DMS 273 treated with DMSO at 0.1 percent for 48 hours (cell line): ENCODE data around the gene ZRSR2.

Experiments
- DNase-seq: peaks from one replicate; lab custom pipeline; 2025; lab: John Stamatoyannopoulos, UW

The ZRSR2 gene

DNA sequence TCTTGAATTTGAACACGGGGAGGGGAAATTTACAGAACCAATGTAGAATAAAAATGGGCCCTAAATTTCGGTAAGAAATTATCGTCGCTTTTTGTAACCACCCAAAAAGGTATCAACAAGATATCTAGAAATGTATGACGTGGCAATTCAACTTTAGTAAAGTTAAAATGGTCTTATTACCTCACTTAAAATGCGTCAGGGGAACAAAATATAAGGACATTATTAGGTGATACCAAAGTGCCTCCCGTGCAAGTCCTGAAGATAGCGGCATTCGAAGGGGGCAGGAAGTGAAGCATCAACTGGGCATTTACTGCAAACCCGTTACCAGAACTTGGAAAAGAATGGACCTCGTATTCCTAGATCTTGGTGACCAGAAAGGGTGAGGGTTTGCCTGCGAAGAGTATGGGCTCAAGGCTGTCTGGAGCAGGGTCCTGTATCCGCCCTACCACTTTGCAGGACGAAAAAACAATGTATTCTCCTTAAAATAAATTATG is 63.3 kb downstream of the ZRSR2 start:
- no peak for DNase-seq

DNA sequence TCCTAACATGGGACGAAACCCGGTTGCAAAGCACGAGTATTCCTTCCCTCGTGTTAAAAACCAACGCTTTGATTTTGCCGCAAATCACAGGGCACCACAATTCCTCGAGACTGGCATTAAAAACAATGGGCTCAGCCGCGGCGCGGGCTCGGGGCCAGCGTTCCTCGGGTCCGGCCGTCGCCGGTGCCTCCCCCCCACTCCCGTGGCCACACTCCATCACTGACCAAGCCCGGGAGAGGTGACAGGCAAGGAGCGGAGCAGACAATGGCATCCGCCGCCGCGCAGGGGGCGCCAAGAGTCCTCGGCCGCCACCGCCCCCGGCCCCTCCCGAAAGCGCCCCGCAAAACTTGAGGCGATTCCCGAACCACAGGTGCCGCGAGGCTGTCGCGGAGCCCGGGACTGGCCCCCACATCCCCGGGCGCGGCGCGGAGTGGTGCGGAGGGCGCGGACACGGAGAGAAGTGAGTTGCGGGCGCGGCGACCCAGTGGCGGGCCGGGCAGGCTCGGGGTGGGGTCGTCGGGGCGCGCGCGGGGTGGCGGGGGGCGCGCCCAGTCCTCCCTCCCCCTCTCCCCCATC is 63.9 kb downstream of the ZRSR2 start:
- DNase-seq: no peak

DNA sequence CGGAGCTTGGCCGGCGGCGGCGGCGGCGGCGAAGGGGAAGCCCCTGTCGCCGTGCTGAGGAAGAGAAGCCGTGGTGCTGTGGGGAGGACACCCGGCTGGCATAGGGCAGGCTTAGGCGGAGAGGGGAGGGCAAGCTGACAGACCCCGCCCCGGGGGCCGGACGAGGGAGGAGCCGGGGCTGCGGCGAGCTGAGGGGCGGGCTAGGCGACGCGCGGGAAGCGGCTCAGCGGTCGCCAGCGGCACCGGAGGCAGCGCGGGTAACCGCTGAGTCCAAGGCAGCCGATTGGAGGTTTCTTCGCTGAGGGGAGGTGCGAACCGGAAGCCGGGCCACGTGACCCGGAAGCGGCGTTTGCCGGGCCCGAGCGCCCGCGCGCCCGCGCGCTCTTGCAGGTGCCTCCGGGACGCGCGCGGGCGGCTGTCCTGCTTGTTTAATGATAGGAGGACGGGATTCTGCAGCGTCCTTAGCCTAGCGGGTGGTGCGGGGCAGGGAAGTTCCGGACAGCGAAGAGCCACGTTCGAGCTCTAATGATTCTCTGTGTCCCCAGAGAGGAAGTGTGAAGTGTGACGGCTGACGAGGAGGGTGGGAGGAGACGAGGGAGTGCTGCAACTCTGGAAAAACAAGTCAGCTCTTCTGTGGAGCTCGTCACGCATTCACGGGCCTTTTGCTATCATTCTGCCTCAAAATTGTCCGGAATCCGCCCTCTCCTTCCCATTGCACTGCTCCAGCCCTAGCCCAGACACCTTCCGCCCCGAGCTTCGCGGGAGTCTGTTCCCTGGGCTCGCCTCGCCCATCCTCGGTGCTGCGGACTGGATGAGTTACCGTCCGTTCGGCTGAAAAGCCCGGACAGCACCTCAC is 64.7 kb downstream of the ZRSR2 start, which contains the start of gene AP1S2:
AP1S2 (minus strand) TSS at position 102 of the 856 bp plus-strand sequence. CDS start 2,289 bp downstream, outside the sequence.
- peak; percentile 94 for DNase-seq

DNA sequence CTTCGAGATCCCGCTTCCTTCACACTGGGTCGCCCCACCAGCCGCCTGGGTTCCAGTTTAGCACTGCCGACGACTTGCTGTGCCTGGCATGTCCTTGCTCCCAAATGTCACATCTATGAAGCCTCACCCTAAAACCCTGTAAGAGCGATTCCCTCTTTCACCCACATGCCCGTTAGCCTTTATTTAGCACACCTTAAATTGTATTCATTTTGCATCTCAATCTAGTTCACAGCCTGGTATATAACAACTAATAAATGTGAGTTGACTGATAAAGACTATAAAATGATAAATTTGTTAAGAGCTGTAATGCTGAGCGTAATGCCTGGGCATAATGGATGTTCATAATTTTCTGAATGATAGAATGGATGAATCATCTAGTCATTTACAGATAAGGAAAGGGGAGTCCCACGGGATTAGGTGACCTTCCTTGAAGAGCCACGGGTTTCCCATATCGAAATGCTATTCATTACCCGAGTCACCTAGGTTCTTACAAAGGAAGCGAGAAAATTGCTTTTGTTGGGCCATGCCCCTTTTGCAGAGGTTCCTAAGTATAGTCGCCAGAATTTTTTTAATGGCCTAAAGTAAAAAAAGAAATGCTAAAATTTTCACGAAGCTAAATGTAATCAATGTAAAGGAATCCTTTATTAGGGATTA is 65.4 kb downstream of the ZRSR2 start:
- no peak for DNase-seq

DNA sequence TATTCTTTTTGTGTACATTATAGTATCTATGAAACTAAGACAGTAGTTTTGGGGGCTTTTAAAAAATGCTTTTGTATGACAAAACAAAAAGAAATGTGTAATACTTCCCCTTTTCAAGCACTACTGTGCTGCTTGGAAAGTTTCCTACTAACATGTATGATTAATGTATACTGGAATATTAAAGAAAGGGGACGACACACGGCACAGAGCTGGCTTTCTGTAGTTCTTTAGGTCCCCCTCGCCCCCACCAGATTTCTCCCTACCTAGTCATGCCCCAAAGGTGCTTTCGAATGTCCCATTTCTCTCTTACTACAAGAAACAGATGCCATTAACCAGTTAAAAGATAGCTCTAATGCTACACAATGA is 65.9 kb downstream of the ZRSR2 start:
- DNase-seq: no peak

DNA sequence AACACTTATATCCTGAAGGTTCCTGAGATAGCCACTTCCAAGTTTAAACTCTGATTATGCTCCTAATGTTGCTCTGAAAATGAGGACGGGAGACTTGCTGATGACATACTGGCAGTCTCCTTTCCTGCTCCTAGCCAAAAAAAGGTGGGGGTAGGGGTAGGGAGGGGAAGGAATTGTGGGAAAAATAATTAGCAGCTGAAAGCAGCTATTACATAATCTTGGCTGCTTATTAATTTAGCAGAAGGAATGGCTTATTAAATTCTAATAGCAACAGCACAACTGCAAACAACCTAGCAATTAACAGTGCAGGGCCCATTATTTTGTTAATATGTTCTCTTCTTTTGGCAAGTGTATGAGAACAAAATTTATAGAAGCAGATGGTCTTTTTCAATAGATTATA is 66.4 kb downstream of the ZRSR2 start:
- DNase-seq: no peak

DNA sequence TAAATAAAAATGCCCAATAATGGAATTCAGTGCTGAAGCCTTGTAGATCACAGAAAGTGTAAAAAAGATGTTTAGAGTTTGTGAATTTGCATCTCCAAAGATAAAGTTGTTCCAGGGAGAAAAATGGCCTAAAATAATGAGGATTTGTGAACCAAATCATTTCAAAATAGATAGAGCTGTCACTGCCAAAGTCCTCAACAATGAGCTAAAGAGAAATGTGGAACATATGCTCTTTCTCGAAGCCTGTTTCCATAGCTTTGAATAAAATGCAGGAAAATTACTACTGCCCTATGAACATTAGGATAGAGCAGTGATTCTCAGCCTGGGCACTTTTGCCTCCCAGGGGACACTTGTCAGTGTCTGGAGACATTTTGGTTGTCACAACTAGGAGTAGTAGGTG is 67.8 kb downstream of the ZRSR2 start:
- DNase-seq: no peak

DNA sequence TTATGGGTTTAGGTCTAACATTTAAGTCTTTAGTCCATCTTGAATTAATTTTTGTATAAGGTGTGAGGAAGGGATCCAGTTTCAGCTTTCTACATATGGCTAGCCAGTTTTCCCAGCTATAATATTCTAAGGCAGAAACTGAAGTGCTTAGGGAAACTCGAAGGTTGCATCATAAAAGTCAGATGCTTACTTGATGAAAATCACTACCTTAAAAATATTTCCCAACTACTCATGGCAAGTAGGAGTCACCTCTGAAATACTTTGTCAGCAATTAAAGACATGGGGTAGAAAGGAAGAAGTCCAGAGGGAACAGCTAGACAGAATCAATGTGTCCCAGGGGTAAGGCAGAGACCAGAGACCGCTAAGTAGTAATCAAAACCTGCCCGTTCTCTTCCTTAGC is 70.6 kb downstream of the ZRSR2 start:
- DNase-seq: no peak

DNA sequence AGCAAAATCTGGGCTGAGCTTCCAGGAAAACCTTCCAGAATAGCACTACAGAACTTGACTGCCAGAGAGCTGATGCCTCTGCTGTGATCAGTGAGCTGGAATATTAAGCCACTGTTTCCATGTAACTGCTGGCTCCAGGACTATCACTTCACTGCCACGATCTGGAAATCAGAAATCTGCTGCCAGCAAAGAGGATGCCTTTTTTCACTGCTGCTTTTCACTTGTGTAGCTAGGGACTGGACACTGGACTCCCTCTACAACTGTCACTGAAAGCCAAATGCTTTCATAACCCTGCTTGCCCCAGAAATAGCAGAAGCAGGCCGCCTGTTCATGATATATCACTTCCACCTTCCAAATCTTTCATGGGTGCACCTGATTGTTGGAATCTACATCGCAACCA is 73.7 kb downstream of the ZRSR2 start:
- DNase-seq: no peak

DNA sequence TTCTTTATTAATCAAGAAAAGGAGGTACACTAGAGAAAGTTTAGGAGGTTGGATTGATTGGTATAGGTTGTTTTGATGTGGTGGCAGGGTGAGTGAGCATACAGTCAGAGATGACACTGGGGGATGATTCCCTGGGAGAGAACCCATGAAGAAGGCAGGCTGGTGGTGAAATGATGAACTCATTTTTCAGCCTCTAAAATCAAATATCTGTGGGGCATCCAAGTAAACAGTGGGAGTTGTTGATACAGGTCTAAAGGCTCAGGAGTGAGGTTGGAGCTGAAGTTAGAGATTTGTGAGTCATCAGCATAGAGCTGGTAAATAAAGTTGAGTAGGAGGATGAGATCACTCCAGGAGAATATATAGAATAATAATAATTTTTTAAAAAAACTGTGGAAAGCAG is 74.3 kb downstream of the ZRSR2 start:
- DNase-seq: no peak

DNA sequence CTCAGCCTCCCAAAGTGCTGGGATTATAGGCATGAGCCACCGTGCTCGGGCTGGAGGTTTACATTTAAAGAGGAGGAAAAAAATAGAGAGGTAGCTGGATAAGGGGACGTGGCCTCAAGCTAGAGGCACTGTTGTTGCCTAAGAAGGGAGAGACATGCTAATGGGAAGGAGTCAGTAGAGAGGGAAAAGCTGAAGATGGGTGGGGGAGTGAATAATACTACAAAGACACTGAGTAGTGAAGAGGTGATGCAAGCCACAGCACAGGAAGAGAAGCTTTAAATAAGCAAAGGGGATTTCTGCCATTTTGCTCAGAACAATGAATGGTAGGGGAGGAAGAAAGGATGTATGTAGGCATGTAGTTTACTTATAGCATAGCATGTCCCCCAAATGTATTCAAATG is 75.9 kb downstream of the ZRSR2 start:
- no peak for DNase-seq

DNA sequence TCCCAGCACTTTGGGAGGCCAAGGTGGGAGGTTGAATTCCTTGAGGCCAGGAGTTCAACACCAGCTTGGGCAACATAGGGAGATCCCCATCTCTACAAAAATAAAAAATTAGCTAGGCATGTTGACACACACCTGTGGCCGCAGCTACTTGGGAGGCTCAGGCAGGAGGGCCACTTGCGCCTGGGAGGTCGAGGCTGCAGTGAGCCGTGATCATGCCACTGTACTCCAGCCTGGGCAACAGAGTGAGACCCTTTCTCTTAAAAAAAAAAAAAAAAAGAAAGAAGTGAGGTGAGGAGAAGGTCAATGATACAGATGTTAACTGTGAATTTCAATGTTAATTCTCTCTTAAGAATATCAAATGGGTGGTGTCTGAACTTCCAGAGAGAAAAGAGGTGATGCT is 79.4 kb downstream of the ZRSR2 start:
- DNase-seq: no peak

DNA sequence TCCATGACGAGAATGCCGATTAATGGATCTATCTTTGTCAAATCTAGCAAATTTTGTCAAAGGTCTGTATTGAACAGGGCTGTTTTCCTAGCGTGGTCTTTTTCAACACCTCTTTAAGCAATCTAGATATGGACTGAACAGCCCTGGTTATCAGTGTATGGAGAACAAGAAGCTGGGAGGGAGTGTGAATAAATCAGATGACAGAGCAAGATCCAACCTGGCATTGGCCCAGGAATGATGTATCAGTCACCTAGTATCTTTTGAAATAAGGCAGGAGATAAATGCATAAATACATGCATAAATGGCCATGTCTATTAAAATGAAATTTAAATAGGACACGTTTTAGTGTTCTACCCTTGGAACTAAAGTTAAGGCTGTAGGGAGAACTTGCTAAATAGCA is 80.0 kb downstream of the ZRSR2 start:
- no peak for DNase-seq
